Vagina (tissue), 2 donors: Measurements from ENCODE around the gene UNC13A.

Source experiments
- CTCF ChIP-seq, 3 experiments: fragments of 450-650 bp in 2 of 3; fragments of 200-600 bp in 1 of 3; sonication (generic) in 1 of 3; IDR thresholded peaks; one replicate each; pipeline ENCODE4 v1.5.1; 2017 to 2019; ENCODE audit warnings: antibody characterized with exemption in 3 of 3, mild to moderate bottlenecking in 2 of 3, moderate library complexity in 2 of 3
- POLR2AphosphoS5 ChIP-seq, 2 donors: sonication (generic); formaldehyde crosslinking; IDR thresholded peaks; one replicate each; pipeline ENCODE4 v1.9.0; 2017; ENCODE audit warnings: antibody characterized with exemption in 2 of 2, mild to moderate bottlenecking in 2 of 2, low read depth in 1 of 2; ENCODE audit not compliant: insufficient read depth in 1 of 2

GRCh38 chr19:17579661-17580244, 108.4 kb downstream of the UNC13A start:
- TF ChIP-seq CTCF (IDR thresholded peaks at IDR 0.05) (no peak), POLR2AphosphoS5 (IDR thresholded peaks at IDR 0.05; ENCODE audit: insufficient read depth in 1 of 2, low read depth in 1 of 2) (no peak)
